Brain pericyte (primary cell): ENCODE results near the gene RBM4B.

ENCODE experiments used
- DNase-seq: peaks from one replicate; pipeline ENCODE4 v3.0.0-alpha.2; 2012; ENCODE audit warnings: low read depth, low spot score

The RBM4B gene

DNA sequence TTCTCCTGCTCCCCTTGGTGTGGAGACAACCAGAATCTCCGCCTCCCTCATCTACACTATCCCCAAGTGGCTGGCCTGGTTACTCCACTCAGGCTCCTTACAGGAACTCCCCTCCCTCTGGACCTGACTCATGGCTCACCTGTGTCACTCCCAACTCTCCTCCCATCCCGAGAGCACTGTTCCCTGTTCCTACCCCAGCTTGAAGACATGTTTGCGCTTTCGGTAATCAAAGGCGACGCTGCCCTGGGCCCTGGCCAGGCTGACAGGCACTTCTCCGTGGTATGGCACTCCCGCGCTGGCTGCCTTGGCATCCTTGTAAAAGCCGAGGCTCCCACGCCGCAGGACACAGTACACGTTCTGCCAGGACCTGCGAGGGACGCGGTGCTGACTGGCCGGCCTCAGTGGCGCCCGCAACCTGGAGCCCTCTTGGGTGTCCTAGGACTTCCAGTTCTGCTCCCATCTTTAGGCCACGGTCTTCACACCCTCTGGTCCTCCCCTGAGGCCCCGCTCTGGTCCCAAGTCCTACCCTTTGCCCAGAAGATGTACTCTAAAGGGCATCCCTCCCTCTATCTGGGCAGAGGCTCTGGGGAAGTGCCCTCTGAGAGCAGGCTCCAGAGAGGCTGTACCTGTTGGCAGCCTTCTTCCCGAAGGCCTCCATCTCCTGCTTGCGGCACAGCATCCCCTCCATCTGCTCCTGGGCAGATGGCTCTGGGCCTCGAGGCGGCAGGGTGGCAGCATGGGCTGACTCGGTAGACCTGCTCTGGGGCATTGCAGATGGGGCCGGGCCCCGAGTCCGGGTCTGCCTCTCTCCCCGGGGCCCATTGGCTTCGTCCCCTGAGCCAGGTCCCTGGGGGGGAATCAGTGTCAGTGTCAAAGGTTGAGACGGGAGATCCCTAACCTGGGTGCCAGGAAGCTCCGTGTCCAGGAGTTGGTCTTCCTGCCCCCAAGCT, 9.4 kb upstream of the RBM4B start:
- DNase-seq: no peak

DNA sequence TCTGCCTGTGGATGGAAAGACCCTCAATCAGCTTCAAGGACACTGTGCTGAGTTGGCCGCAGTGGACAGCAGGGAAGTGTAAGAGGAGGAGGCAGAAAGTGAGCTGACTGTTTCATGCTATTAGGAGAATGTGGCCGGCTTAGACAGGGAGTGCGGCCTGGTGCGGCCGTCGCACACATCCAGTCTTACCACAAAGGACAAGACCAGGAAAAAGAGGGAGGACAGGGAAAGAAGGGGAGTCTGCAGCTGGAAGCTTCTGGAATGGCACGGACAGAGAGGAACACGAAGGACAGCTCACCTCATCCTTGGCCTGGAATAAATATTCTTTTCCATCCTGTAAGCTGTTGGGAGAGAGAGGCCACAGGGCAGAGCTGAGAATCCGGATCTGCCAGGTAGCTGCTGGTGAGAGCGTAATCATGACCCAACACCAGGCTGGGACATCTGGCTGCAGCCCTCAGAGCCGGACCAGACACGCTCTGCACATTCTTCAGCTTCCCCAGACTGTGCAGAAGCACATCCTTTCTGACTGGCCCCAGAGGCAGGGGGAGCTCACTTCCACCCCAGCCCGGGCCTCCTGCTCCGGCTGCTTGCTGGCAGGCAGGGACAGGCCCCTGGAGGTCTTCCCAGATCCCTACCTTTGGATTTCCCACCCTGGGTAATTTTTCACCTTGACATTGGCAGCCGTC, 8.6 kb upstream of the RBM4B start:
- no peak for DNase-seq

DNA sequence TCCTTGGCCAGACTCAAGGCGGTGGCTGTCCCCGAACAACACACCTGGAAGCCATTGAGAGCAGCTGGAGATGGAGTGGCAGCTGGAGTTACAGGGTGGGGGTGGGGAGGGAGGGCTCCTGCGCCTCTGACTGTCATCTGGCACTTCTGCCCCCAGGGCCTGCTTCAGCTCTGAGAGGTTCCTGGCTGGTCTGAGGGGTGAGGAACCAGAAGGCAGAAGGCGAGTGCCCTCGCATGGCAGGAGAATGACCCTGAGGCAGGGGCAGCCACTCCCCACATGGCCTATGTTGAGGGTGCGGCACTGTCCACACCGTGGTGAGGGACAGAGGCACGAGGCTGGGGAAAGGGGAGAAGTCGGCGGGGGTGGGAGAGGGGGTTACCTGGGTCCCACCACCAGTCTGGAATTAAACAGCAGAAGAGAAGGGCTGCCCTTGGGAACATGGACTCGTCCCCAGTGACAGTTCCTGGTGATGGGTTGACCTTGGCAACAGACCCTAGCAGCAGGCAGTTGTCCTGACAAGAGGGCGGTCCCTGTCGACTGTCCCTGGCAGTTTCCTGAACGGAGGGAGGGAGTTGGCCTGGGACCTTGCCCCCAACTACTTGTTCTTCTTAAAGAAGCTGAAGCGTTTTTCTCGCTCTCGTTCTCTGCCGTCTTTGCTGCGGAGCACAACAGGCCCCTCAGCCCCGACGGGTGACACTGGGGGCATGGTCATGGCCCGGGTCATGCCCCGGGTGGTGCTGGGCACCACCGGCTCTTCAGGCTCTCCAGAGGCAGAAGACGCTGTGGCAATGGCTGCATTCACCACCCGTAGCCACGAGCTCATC, 7.8 kb upstream of the RBM4B start:
- no peak for DNase-seq

DNA sequence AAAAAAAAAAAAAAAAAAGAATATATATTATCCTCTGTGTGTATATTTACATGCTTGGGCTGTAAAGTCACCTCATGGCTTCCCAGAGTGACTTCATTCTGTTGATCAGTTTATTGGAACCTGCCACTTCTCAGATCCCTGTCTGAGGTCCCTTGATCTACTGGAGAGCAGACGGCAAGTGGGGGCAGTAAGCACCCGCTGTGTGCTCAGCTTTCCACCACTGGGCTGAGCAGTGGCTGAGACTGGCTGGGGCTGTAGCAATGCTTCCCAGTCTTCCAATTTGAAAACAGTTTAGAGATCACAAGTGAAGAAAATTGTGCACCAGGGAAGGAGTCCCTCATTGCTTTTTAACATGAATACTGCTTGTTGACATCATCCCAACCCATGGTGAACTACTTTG, 6.9 kb upstream of the RBM4B start:
- no peak for DNase-seq

DNA sequence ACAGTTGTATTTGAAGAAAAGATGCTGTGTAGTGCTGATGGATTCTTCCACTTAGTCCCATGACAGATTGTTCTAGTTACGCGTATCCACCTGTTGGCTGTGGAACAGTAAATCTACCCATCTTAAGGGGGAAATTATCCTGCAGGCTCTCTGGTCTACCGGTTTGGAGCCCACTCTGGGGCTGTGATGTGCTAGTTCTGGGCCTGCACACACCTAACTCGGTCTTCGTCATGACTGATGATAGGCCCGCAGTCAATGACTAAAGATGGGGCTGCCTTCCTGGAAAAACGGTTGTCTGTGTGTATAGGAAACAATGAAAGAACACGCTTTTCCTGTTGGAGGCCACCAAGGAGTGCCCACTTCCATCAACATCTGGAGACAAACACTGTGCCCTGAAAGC, 6.2 kb upstream of the RBM4B start:
- no peak for DNase-seq

DNA sequence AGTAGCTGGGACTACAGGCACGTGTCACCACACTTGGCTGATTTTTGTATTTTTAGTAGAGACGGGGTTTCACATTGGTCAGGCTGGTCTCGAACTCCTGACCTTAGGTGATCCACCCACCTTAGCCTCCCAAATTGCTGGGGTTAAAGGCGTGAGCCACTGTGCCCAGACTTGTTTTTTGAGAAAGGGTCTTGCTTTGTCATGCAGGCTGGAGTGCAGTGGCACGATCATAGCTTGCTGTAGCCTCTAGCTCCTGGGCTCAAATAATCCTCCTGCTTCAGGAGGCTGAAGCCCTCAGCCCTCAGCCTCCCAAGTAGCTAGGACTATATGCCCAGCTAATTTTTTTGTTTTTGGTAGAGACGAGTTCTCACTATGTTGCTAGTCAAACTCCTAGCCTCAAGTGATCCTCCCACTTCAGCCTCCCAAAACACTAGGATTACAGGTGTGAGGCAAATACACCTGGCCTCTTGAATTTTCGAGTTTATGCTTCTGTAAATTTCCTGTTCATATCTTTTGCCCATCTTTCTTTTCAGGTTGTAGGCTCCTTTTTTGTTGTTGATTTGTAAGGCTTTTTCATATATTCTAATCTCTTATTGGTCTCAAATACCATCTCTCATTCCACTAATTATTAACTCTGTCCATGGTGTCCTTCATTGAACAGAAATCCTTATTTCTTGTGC, 3.4 kb upstream of the RBM4B start:
- DNase-seq: no peak

DNA sequence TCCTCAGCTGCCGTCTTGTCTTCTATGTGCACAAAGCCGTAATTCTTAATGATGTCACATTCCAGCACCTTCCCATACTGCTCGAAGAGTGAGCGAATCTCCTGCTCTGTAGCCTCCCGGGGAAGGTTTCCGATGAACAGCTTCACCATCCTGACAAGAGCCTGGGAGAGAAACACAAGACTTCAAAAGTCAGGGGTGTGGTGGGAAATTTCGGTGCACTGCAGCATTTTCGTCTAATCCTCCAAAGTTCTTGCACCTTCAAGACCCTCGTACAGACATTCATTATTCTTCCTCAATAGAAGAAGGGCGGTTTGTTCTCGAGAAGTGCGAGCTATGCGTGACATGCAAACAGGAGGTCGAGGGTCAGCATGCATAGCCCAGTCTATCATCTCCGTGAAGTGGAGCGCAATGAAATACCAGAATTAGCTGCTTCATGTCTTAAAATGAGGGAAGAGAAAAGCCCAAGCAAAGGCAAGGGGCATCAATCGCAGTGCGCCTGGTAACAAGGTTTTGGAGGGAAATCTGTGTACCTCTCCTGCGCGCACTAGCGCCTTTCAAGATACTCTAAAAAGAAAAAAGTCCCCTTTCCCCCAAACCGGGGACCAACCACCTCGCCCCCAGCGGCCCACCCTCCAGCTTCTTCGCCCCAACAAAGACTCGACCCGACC, 622 bp downstream of the RBM4B start:
- no peak for DNase-seq

DNA sequence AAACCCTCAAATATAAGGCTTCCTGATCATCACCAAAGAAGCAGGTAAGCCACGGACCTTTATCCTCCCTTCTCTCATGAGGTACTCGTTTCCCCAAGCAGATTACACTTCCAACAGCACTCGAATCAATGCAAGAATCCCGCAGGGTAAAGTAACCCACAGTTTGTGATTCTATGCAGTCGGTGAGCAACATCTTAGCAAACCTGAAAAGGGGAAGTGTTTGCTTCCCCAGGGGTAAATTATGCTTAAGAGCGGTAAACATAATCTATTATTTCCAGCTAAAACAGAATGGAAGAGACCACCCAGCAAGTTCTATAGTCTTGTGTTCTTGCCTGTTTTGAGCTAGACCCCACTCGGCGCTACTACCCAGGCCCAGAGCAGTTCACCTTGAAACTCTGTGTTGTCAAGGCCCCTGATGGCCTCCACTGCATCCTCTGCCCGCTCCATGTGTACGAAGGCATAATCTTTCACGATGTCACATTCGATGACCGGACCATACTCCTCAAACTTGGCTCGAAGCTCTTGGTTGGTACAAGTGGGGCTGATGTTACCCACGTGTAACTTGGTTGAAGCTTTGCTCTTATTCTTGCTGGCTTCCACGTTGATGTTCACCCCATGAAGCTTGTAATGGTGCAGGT, 1.3 kb downstream of the RBM4B start:
- no peak for DNase-seq

DNA sequence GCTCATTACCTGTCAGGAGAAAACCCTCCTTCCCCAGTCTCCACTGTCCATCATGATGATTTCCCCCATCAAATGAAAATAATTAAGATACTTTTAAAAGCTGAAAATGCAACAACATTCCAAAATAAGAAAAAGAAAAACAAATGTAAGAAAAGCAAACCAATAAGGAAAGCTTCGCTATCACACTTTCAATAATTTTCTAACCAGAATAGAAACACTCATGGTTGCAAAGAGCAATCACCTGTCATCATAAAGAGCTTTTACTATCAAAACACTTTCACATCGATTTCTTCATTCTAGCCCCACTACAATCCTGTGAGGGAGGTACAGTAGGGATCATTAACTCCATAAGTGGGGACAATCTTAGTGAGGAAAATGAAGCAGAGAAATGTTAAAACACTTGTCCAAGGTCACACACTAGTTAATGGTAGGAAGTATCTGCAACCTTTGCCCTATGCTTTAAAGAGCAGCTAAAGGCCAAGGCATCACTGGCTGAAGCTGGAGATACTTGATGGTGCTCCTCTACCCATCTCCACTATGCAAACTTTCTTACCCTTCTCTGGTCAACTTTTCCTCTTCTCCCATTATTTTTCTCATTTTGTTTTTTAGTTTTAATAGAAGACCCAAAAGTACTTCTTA, 2.6 kb downstream of the RBM4B start:
- DNase-seq: no peak

DNA sequence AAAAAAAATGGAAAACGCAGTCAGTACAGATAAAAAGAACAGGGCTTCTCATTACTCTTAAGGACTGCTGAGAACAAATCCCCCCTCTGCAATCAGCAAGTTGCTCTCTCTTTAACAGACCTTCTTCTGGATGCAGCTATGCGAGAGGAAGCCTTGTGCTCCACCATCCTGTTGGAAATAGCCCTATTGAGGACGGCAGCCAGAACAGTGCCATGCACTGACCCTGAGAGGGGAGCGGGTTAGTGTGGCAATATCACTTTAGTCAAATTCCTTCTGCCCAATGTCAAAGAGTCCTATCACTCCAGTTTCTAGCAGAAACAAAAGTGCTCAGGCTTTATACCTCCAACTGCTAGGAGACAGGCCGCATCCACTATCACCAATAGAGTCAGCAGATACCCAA, 6.9 kb downstream of the RBM4B start:
- DNase-seq: no peak

DNA sequence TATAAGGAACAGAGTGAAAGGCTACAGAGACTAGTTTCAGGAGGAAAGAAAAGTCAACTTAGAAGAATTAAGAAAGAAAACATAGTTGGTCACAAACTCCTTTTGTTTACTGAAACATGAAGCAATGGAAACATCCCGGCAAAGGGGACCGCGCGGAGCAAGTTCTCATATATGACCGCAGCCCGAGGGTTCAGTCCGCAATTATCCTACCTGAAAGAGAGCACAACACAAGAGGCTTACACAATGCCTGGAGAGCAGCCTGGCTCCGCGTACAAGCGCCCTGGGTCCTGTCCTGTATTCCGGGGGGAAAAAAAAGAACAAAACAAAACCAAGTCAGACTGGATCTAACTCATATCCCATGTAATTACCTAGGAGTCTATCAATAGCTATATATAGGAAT, 12.3 kb downstream of the RBM4B start:
- no peak for DNase-seq

DNA sequence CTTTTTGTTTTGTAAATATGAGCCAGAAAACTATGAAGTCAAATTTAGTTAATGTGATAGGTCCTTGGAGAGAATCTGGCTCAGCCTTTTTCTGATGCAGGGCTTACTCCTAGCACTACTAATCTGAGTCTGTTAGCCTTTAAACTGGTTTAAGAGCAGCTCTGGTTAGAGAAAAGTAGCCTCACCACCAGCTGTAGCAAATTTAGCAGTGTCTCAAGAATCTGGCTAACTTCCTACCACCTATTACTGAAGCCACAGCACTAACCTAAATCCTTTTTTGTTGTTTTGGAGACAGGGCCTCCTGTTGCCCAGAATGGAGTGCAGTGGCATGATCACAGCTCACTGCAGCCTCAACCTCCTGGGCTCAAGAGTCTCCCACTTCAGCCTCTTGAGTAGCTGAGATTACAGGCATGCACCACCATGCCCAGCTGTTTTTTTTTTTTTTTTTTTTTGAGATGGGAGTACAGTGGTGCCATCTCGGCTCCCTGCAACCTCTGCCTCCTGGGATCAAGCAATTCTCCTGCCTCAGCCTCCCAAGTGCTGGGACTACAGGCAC, 13.9 kb downstream of the RBM4B start:
- no peak for DNase-seq

DNA sequence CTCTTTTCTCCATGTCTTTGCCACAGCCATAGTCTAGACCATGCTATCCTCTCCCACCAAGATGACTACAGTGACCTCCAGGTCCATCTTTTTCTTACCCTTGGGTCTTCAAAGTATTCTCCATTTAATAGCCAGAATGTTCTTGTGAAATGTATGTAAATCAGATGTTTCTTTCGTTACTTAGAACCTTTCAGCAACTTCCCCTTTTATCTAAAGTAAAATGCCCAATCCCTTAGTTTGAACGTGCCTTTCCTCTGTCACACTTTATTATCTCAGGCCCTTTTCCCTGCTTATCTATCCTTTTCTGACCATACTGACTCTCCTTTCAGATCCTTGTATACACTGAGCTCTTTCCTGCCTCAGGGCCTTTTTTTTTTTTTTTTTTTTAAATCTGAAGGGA, 17.9 kb downstream of the RBM4B start:
- no peak for DNase-seq

DNA sequence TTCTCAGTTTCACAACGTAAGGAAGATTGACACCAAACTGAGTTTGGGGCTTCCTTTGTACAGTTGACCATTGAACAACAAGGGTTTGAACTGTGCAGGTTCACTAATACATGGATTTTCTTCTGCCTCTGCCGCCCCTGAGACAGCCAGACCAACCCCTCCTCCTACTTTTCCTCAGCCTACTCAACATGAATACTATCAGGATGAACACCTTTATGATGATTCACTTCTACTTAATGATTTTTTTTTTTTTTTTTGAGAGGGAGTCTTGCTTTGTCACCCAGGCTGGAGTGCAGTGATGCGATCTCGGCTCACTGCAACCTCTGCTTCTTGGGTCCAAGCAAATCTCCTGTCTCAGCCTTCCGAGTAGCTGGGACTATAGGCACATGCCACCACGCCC, 24.6 kb downstream of the RBM4B start:
- no peak for DNase-seq

DNA sequence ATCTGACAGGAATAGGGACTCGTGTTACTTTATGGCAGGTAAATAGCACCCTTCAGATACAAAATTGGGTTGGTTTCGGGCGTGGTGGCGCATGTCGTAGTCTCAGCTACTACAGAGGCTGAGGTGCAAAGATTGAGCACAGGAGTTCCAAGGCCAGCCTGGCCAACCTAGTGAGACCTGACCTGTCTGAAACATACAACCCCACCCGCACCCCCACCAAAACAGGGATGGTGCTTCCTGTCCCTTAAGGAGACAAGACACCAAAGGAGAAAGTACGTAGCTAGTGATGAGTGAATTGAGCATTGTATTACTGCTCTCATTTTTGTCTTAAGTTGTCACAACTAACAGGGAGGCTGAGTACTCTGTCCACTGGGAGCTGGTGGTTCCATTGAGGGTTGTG, 25.0 kb downstream of the RBM4B start:
- DNase-seq: no peak

DNA sequence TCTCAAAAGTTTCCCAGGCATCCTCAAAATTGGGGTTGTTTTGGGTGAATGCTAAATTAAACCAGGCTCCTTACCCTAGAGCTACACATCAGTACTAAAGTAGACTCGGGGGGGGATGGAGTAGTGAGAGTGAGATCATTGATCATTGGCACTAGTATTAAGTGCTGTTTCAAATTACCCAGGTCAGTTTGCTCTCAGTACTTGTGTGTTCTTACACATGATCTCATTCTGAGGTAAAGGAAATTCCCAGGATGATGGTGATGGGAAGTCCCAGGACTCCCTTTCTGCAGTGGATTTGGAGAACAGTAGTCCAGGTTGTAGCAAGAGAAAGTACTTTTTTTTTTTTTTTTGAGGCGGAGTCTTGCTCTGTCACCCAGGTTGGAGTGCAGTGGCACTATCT, 26.7 kb downstream of the RBM4B start:
- no peak for DNase-seq

DNA sequence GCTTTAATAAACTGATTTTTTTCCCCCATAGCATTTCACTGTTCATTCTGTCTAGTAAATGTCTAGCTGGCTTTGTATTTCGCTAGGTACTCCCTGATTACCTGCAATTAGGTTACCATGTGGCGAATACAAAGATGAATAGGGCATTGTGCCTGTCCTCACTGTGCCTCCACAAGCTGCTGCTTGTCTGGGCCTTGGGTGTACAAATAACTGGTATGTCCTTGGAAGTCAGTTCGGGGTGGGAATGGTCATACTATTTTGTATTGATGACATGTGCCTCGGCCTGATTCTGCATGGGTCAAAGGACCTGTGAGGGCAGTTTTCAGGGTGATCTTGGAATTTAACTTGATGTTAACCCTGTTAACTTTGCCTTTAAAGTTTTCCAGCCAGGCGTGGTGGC, 27.8 kb downstream of the RBM4B start:
- DNase-seq: no peak

DNA sequence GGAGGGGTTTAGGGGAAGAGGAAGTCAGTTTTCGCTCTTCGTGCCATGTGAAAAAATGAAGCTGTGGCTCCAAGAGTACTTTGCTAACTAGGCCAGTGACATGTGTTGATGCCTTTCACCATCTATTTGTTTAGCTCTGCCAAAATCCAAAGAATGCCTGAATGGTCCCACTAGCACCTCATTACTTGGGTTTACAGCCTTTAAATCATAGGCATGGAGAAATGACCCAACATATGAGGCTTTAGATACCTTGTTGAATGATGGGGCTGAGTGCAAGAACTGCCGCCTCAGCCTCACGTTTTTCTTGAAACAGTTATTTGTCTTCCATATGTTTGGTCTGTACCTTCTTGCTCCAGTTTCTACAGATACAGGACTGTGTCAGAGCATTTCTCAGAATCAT, 30.9 kb downstream of the RBM4B start:
- no peak for DNase-seq

DNA sequence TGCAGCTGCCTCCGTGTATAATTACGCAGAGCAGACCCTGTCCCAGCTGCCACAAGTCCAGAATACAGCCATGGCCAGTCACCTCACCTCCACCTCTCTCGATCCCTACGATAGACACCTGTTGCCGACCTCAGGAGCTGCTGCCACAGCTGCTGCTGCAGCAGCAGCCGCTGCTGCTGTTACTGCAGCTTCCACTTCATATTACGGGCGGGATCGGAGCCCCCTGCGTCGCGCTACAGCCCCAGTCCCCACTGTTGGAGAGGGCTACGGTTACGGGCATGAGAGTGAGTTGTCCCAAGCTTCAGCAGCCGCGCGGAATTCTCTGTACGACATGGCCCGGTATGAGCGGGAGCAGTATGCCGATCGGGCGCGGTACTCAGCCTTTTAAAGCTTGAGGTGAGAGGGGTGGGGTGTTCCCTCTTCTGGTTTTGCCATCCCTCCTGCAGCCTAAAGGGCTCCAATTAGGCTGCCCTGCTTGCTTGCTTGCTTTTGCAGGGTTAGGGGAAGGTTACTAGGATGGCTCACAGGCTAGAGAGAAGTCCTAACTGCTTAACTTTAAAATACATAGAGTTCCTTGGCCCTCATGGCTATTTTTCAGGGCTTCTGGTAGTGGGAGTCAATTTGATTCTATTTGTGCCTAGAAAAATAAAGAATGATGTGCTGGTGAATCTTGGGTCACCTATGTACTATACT, 33.8 kb downstream of the RBM4B start:
- no peak for DNase-seq
